ENCODE measurements around the gene ADAMTS14.

ADAMTS14 gene

DNA sequence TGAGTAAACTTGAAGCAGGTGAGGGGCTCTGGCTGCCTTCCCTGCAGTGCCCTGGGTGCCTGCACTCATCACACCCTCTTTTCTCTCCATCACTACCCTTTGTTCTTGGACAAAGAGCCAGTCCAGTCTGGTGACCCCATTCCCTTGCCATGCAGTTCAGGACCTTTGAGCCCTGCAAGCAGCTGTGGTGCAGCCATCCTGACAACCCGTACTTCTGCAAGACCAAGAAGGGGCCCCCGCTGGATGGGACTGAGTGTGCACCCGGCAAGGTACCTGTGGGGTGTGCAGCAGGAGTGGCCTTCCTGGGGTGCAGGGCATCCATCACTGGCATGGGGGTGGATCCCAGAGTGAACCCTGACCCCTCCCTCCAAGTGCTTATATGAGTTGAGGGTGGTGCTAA lies 64.2 kb downstream of the ADAMTS14 start:
- DNase-seq = no peak

DNA sequence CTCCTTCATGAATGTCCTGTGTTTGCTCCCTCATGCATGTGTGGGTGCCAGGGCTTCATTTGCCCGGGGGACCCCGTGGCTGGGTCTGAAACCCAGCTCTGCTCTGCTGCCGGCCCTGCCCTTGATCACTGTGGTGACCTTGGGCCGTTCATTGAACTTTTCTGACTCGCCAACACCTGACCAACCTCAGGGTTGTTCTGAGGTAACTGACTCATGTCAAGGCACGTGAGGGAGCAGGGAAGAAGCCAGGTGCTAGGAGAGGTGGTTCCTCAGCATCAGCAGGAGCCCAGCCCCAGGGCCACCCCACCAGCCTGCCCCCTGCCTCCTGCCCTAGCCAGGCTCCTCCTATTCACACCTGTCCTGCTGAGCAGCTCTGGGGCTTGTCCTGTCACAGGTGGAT lies 64.9 kb downstream of the ADAMTS14 start:
- DNase-seq = no peak

DNA sequence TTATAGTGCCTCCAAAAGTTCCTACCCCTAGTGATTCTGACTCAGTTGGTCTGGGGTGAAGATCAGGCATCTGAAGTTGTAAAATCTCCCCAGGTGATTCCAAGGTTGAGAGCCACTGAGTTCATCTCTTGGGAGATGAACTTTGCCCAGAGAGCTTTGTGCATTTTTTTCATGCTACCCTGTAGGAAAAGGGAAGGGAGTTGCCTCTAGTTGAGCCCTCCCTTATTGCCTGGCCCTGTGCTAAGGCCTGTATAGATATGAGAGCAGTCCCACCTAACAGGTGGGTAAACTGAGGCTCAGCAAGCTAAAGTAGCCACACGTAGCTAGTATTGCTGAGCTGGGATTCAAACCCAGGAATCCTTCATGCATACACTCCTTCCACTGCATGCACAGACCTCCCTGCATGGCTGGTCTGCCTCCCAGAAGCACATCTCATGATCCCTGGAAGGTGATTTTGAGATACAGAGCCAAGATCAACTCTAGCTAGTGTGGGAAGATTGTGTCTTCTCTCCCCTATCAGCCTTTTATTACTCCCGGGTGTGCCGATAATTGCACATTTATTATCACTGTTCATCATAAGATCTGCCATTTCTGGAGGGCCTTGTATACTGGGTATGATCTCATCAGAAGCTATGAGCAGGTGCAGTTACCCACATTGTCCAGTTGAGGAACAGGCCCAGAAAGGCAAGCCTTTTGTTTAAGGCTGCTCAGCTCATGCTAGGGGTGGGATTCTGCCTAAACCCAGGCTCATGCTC lies 65.9 kb downstream of the ADAMTS14 start:
- no peak for DNase-seq

DNA sequence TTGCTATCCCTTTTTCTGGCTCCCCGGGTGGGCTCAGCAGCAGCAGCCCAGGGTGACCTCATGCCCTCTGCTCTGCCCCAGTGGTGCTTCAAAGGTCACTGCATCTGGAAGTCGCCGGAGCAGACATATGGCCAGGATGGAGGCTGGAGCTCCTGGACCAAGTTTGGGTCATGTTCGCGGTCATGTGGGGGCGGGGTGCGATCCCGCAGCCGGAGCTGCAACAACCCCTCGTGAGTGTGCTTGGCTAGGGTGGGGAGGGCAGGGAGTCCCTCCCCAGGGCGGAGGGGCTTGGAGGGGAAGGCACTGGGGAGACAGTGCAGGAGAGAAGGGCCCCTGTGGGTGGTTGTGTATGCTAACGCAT lies 66.4 kb downstream of the ADAMTS14 start:
- no peak for DNase-seq

DNA sequence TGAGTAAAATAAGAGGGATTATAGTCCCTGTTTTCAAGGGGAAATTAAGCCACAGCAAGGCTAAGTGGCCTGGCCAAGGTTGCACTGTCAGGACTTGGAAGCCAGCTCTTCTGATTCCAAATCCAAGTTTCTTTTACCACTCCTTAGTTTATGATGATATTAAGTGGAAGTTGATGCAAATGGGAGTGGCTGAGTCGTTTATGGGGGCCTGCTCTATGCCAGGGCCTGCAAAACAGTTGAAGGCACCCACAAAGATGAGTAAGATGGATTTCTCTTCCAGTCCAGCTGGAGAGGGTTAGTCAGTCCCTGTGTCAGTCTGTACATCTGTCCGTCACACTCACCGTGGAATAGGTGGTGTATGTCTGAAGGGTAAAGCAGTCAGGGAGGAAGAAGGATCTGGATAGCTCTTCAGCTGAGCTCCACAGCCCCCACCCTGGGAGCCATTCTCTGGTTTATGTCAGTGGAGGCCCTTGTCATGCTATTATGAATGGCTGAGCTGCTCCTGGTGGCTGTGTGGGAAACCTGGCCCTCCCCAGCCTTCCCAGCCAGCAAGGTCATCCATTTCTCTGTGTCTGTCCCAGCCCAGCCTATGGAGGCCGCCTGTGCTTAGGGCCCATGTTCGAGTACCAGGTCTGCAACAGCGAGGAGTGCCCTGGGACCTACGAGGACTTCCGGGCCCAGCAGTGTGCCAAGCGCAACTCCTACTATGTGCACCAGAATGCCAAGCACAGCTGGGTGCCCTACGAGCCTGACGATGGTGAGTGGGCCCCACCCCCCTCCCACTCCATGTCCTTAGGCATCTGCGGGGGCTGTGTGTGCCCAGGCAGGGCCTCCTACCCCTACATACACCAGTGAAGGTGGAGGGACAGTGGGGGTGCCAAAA lies 68.3 kb downstream of the ADAMTS14 start:
- DNase-seq = no peak

DNA sequence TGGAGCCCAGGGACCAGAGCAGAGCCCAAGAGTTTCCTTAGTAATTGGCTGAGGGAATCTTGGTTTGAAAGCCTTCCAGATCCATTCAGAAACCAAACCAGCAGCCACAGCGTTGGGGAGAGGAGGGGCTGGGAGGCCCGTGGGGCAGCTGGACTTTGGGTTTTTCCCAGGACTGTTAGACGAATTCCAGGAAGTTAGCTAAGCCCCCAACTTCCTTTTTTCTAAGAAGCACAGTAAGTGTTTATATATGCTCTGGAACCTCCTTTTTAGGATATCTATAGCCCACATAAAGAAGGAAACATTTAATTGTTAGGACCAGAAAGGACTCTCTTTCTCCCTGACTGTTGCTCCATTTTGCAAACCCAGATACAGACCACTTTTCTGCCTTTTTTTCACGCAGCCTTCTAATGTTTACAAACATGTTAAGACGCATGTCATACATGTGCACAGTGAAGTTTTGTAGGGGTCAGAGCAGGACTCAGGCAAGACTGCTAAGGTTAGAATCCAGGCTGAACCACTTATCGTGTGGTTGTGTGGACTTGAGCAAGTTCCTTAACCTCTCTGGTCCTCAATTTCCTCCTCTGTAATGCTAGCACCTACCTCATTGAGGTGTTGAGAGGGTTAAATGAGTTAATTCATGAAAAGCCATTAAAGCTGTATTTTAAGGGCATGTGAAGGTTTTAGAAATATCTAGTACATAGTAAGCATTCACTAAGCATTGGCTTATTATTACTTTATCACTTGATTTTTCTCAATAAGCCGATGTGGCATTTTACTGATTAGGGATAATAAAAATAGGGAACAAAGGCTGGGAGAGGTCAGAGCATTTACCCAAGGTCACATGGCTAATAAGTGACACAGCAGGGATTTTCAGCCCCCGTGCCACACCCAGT lies 70.5 kb downstream of the ADAMTS14 start:
- no peak for DNase-seq

DNA sequence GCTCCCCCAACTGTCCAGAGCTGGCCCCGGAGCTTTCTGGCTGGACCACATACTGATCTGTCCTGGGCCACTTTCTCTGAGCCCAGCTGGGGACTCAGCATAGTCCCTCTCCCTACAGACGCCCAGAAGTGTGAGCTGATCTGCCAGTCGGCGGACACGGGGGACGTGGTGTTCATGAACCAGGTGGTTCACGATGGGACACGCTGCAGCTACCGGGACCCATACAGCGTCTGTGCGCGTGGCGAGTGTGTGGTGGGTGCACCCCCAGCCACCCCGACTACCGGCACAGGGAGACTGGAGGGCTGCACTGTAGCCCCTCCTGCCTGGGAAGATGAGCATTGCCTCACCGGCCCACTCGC lies 71.1 kb downstream of the ADAMTS14 start:
- DNase-seq = no peak

DNA sequence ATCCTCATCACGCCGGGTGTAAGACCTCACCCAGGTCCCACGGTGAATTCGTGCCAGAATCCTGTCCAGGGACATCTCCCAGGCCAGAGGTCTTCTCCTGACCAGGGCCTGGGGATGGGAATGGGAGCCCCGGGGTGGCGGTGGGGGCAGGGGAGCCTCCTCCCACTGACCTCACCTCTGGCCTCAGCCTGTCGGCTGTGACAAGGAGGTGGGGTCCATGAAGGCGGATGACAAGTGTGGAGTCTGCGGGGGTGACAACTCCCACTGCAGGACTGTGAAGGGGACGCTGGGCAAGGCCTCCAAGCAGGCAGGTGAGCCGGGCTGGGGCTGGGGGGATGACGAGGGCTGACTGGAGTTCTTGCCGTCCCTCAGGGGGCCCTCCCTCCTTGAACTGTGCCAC lies 71.6 kb downstream of the ADAMTS14 start:
- no peak for DNase-seq

DNA sequence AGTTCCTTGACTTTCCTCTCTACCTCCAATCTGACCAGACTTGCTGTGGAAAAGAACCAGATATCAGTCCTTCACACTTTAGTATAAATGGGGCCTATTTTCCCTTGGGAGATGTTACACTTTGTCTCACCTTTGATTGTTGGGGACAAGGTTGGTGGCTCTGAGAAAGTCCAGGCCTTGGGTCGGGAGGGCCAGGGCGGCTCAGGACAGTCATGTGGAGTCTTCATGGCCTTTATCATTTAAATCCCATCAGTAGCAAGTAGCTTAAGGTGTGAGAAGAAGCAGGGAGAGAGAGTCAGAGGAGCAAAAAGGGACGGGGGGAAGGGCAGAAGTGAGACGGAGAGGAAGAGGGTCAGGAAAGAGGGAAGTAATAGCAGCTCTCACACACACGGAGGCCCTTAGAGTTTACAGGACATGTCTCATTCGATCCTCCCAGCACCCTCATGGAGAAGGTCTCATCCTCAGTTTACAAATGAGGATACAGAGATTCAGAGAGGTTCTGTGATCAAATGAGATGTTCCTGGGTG lies 72.4 kb downstream of the ADAMTS14 start:
- no peak for DNase-seq

DNA sequence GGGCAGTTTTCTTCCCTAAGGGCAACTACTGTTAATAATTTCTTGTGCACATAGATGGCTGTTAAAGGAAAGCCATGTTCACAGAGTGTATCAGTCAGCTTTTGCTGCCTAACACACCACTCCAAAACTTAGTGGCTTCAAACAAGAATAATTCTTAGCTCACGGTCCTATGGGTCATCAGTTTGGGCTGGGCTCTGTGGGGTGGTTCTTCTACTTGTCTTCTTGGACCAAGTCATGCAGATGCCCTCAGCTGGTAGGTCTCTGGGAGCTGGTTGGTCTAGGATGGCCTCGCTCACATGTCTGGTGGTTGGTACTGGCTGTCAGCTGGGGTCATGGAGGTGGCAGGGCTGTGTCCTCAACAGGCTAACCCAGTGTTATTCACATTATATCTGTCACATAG lies 73.2 kb downstream of the ADAMTS14 start:
- DNase-seq = no peak

DNA sequence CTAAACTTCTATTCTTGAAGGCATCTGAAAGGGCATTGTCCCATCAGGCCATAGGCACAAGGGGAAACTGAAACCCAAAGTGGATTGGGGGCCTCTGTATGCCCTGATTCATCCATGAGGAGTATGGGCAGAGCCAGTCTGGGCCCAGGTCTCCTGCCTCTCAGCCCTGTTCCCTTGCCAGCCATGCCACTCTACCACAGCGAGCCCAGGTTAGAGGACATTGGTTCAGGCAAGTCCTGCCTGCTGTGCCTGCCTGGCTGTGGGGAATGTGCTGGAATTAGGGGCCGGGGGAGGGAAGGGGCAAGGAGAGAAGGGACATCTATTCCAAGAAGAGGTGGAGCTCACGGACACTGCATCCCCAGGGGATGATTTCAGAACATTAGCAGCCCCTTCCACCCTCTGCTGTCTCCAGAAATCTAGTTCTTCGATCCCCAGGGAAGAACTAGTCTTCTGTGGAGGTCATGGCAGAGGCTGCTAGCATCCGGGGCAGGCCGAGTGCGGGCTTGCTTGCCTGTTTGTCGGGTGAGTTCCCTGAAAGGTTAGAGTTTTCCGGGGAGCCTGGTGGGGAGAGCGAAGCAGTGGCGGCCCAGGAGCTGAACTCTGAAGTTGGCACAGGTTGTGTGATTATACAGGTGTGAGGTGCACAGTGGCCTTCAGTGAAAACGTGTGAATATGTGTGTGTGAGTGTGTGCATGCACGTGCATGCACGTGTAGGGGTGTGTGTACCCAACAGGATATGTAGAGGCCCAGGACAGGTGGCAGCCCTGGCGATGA lies 75.1 kb downstream of the ADAMTS14 start:
- no peak for DNase-seq

DNA sequence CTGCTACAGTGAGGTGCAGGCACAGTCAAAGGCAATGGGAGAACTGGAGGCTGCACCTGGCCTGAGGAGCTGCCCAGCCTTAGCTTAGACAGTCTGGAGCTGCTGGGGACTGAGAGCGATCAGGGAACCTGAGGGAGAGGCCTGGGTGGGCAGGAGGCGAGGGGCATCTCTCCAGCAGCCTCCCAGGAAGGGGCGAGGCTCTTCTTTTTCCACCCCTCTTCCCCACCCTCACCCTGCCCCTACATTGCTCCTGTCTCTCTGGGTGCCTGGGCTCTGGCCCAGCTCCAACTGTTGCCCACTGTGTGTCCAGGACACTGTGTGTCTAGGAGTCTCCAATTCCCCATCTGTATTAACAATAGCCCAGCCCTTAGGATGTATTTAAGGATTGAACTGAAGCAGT lies 76.0 kb downstream of the ADAMTS14 start:
- DNase-seq = no peak

DNA sequence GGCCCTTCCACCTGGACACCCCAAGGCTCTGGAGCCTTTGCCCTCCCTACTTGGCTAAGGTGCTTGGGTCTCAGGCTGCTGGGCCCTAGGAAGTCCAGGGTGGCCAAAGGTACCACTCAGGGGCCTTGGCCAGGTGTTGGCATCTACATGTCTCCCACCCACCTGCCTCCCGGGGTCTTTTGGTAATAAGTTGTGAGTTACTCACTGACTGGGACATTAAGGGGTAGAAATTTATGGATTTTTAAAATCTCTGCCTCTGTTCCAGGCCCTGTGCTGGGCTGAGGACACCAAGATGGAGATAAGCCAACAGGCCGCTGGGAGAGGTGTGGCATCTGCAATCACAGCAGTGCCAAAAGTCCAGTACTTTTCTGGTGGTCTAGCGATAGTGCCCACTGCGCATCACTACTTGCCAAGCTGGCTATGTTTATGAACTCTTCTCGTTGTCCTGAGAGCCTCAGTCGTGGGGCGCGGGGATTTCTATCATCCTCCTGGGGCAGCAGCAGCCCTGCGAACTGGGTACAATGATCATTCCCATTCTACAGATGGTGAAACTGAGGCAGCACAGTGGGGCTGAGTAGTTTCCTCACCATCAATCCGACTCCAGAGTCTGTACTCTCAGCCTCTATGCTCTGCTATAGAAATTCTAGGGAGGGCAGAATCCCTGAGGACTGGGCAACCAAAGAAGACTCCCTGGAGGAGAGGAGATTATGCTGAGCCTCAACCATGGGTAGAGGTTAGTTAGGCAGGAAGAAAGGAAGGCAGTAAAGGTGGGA lies 76.7 kb downstream of the ADAMTS14 start:
- no peak for DNase-seq

DNA sequence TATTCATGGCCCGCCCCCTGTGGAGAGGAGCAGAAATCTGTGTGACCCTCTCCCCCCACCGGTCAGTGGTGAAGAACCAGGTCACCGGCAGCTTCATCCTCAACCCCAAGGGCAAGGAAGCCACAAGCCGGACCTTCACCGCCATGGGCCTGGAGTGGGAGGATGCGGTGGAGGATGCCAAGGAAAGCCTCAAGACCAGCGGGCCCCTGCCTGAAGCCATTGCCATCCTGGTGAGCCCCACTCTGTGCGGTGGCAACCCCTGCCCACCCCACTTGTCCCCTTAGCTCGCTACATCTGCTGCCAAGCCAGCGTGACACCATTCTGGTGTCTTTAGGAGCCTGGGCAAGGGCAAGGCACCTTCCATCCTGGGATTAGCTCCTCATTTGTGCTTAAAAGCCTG lies 77.5 kb downstream of the ADAMTS14 start:
- DNase-seq = no peak

DNA sequence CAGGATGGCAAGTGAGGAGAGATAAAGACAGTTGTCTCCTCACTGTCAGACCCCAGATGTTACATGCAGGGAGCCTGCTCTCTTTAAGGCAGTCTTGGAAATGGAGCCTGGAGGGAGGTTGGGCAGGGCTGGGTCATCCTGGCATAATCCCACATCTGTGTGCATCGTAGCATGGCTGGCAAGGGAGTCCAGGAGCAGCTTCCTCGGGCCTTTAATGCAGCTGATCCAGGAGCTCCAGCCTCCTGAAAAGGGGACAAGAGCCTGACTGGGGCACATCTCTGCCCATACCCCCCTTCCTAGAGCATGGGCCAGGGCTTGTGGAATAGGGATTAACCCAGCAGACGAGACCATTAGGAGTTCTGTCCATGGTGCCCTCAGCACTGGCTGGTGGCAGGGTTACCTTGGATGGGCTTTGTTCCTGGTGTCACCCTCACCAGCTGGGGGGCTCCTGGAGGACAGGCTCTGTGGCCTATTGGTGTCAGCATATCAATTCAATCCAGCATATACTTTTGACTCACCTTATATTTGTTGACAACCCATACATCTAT lies 77.9 kb downstream of the ADAMTS14 start:
- no peak for DNase-seq

DNA sequence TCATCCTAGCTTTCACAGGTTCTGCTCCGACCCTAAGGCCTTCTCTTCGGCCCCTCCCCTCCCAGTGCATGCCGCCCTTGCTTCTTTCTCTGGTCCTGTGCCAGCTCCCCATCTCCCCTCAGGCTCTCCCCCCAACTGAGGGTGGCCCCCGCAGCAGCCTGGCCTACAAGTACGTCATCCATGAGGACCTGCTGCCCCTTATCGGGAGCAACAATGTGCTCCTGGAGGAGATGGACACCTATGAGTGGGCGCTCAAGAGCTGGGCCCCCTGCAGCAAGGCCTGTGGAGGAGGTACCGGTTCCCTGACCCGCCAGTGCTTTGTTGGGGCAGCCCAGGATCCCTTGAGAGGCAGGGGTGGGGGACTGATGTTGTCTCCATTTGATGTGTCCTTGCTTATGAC lies 79.0 kb downstream of the ADAMTS14 start:
- no peak for DNase-seq

DNA sequence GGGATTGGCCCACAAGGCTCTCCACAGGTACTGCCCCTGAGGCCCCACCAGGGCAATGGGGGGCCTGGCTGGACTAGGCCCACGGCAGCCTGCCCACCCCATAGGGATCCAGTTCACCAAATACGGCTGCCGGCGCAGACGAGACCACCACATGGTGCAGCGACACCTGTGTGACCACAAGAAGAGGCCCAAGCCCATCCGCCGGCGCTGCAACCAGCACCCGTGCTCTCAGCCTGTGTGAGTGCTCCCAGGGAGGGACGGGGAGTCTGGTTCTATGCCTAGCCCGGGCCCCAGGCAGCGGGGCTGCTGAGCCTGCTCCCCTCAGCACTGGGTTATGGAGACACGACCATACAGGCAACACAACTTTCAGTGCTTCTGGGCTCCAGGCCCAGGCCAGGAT lies 79.7 kb downstream of the ADAMTS14 start:
- DNase-seq = no peak

DNA sequence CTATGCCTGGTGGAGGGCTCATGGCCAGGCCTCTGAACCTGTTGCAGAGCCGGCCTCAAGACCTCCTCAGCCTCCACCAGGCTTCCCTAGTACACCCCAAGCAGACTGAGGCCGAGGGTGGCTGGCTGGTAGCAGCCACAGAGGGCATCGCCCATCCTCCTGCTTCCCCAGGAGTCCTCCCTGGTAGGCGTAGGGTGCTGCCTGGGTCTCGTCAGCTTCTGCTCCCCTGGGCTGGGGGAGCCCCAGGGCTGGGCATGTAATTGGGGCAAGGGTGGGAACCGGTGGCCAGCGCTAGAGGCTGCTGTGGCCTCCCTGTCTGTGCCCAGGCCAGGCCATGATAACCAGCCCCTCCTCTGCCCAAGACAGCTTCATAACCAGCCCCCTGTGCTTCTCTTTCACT lies 80.3 kb downstream of the ADAMTS14 start:
- no peak for DNase-seq

DNA sequence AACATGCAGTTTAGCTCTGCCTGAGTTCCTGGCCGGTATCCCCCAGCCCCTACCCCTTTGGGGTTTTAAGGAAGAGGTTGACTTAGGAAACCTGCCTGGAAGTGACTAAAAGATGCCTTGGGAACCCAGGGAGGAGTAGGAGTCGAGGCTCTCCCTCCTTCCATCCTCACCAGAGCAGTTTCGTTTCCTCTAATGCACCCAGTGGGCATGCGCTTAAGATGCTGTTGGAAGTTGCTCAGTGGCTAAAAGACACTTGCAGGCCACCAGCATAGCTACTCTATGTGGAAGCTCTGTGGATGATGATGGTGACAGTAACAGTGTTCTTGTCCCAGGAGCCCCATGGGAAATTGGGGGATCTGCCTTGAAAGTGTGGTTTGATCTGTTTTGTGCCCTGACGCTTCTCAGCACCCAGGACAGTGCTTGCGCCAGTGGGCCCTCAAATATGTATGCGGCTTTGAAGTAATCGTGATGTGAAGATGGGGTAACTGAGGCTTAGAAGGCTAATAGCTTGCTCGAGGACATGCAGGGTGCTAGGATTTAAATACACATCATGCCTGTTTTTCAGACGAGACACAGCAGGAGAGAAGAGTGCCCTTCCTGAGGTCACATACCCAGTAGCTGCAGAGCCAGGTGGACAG lies 80.8 kb downstream of the ADAMTS14 start:
- DNase-seq = no peak

DNA sequence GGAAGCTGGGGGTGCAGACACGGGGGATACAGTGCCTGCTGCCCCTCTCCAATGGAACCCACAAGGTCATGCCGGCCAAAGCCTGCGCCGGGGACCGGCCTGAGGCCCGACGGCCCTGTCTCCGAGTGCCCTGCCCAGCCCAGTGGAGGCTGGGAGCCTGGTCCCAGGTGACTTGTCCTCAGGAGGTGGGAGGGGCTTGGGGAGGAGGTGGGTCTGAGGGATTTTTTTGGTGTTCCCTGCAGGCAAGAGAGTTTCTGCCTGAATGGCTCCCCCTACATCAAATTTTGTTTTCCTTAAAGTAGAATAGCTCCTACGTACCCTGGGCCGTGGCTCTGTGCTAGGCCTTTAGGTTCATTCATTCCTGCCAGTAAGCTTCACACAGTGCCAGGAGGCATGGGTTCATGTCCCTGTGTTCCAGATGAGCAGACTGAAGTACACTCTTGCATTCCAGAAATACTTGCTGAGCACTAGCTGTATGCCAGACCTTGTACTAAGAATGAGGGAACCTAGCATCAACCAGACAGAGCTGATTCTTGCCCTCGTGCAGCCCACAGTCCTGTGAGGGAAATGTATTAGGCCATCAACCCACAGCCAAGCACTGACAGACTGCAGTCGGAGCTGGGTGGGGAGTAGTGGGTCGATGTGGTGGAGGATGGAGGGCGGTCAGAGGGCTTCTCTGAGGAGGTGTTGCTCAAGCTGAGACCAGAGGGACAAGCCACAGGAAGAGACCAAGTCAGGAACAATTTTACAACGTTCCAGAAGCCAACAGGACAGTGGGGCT lies 81.7 kb downstream of the ADAMTS14 start:
- no peak for DNase-seq
